CD14-positive monocyte (primary cell): Measurements from ENCODE around the gene CCNI. TPM values are rescaled to one million over a fixed set of nuclear protein-coding genes. Genes with fewer than 3 reads are reported as not detected.

Experiments
- DNase-seq, 3 donors: peaks; one replicate each; pipeline ENCODE4 v3.0.0-alpha.2; 2011 to 2022
- H2AFZ ChIP-seq: 2 replicates; pipeline ENCODE4 v1.6.0; 2012; ENCODE audit warnings: mild to moderate bottlenecking, low read depth, low read length, inconsistent platforms; ENCODE audit not compliant: insufficient read depth, poor library complexity, severe bottlenecking
- H3K27ac ChIP-seq, 2 donors: 1 replicate in 1 of 2; 2 replicates in 1 of 2; pipeline ENCODE4 v1.5.1; 2012 to 2013; ENCODE audit warnings: low read length in 2 of 2, control low read depth in 1 of 2, inconsistent platforms in 1 of 2, low read depth in 1 of 2, mild to moderate bottlenecking in 1 of 2
- H3K27me3 ChIP-seq, 2 donors: one replicate each; pipeline versions ENCODE4 v1.6.0 to v1.6.1; 2011 to 2013; ENCODE audit warnings: low read length in 2 of 2; ENCODE audit not compliant: control insufficient read depth in 2 of 2, insufficient read depth in 2 of 2
- H3K36me3 ChIP-seq, 2 donors: replicated peaks in 1 of 2; 1 replicate in 1 of 2; 2 replicates in 1 of 2; pipeline versions ENCODE4 v1.5.1 to v1.6.1; 2012 to 2013; ENCODE audit warnings: low read length in 2 of 2, control low read depth in 1 of 2, inconsistent platforms in 1 of 2, mild to moderate bottlenecking in 1 of 2; ENCODE audit not compliant: insufficient read depth in 2 of 2, control insufficient read depth in 1 of 2
- H3K4me1 ChIP-seq, 2 donors: 1 replicate in 1 of 2; 2 replicates in 1 of 2; pipeline versions ENCODE4 v1.5.1 to v1.6.1; 2012 to 2013; ENCODE audit warnings: low read length in 2 of 2, control low read depth in 1 of 2, inconsistent platforms in 1 of 2, mild to moderate bottlenecking in 1 of 2, moderate library complexity in 1 of 2; ENCODE audit not compliant: insufficient read depth in 2 of 2, control insufficient read depth in 1 of 2
- H3K4me2 ChIP-seq: replicated peaks from 2 replicates; pipeline ENCODE3; 2012; ENCODE audit warnings: low read length, moderate library complexity, mild to moderate bottlenecking; ENCODE audit not compliant: poor library complexity, severe bottlenecking; ENCODE audit errors: extremely low read depth
- H3K4me3 ChIP-seq, 3 experiments: fragments of 200-600 bp in 1 of 3; sonication (generic) in 1 of 3; replicated peaks in 1 of 3; 1 replicate in 2 of 3; 2 replicates in 1 of 3; pipeline ENCODE4 v1.5.1; 2011 to 2013; ENCODE audit warnings: low read length in 3 of 3, mild to moderate bottlenecking in 3 of 3, control low read depth in 2 of 3, low read depth in 2 of 3, inconsistent platforms in 1 of 3, moderate library complexity in 1 of 3
- H3K79me2 ChIP-seq: 2 replicates; pipeline ENCODE4 v1.6.0; 2012; ENCODE audit warnings: mild to moderate bottlenecking, control low read depth, inconsistent platforms, low read length, moderate library complexity; ENCODE audit not compliant: insufficient read depth
- H3K9ac ChIP-seq: 2 replicates; pipeline ENCODE4 v1.6.0; 2017; ENCODE audit warnings: low read length, mild to moderate bottlenecking; ENCODE audit not compliant: insufficient read depth, poor library complexity, severe bottlenecking
- H3K9me3 ChIP-seq, 2 donors: replicated peaks in 1 of 2; 1 replicate in 1 of 2; 2 replicates in 1 of 2; pipeline versions ENCODE4 v1.5.1 to v1.6.1; 2012 to 2013; ENCODE audit warnings: low read length in 2 of 2, control low read depth in 1 of 2; ENCODE audit not compliant: control insufficient read depth in 1 of 2, insufficient read depth in 1 of 2
- H4K20me1 ChIP-seq: 2 replicates; pipeline ENCODE4 v1.6.0; 2012; ENCODE audit warnings: mild to moderate bottlenecking, low read length, control low read depth, moderate library complexity; ENCODE audit not compliant: insufficient read depth
- H3K27ac Mint-ChIP-seq, 7 donors: one replicate each; pipeline ENCODE4 v1.8.0; 2020; ENCODE audit warnings: mild to moderate bottlenecking in 7 of 7, mixed read lengths in 7 of 7, moderate library complexity in 6 of 7, inconsistent platforms in 2 of 7
- H3K27me3 Mint-ChIP-seq, 3 donors: one replicate each; pipeline ENCODE4 v1.8.0; 2021 to 2022; ENCODE audit warnings: low read depth in 3 of 3, mild to moderate bottlenecking in 3 of 3, mixed read lengths in 3 of 3, moderate library complexity in 3 of 3, inconsistent platforms in 1 of 3
- H3K36me3 Mint-ChIP-seq, 2 donors: one replicate each; pipeline ENCODE4 v1.8.0; 2020; ENCODE audit warnings: mixed read lengths in 2 of 2, inconsistent platforms in 1 of 2, mild to moderate bottlenecking in 1 of 2
- H3K4me1 Mint-ChIP-seq: one replicate; pipeline ENCODE4 v1.8.0; 2020; ENCODE audit warnings: mild to moderate bottlenecking, mixed read lengths
- H3K4me3 Mint-ChIP-seq, 2 donors: one replicate each; pipeline ENCODE4 v1.8.0; 2020; ENCODE audit warnings: mild to moderate bottlenecking in 2 of 2, mixed read lengths in 2 of 2, moderate library complexity in 1 of 2
- H3K9me3 Mint-ChIP-seq, 7 donors: one replicate each; pipeline ENCODE4 v1.8.0; 2020 to 2022; ENCODE audit warnings: mixed read lengths in 7 of 7, mild to moderate bottlenecking in 6 of 7, moderate library complexity in 6 of 7, inconsistent platforms in 2 of 7
- WGBS: methylation state at CpG from one replicate; pipeline ENCODE4 v1.1.5; 2013; ENCODE audit warnings: missing lambda C conversion rate; ENCODE audit not compliant: insufficient coverage; 5-methylcytosine and 5-hydroxymethylcytosine counted together
- intact Hi-C, 2 donors: fragments of 100-400 bp; cut with micrococcal nuclease; formaldehyde crosslinking; loops; one replicate each; pipeline versions ENCODE4 v1.15.0 to v1.15.1; 2023
- polyA plus RNA-seq, 3 donors: library from polyadenylated mRNA; depleted of rRNA in 1 of 3; unstranded in 2 of 3; stranded (reverse) in 1 of 3; fragments of 300-500 nt in 2 of 3; fragments of >200 nt in 1 of 3; fragmentation: Illumina TruSeq in 2 of 3; gene quantifications; 1 replicate in 2 of 3; 2 replicates in 1 of 3; pipeline ENCODE4 v1.2.3, GENCODE V29; 2012 to 2021
- TF ChIP-seq, protein P1 (sequence below): fragments of 200-600 bp; IDR thresholded peaks from one replicate; pipeline ENCODE4 v1.8.0; 2022; ENCODE audit warnings: antibody characterized with exemption, mild to moderate bottlenecking

The CCNI gene
- polyA plus RNA-seq, 3 donors: 106 to 264 (median 171) TPM

DNA sequence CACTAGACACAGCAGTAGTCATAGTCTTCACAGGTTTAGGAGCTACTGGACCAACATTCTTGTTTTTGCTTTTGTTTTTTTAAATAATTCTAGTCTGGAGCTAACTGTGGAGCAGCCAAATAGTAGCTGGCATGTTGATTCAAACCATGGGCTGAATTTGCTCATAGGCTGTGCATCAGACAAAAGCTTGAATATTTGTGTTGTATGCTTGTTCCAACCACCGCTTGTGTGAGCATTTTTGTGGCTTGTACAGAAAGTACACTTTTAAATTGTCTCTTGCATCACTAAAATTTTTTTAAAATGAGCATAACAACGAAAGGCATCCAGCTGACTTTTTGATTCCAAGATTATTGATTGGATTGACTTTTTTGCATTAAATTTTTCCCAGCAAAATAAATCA lies 39.6 kb downstream of the CCNI start:
- Histone ChIP-seq H3K9me3 (no peaks in the 10 kb centered on the region), H3K4me3 (no peak overlapping the region), H3K4me2 (no peak overlapping the region), H3K4me1 (peaks cover 12 to 18% of the 10 kb centered on the region in 2 donors), H3K9ac (no peak overlapping the region), H3K36me3 (peaks cover 5 to 32% of the 10 kb centered on the region in 2 donors), H3K27ac (no peak overlapping the region), H3K79me2 (no peaks in the 10 kb centered on the region), H4K20me1 (no peaks in the 10 kb centered on the region), H2AFZ (no peak overlapping the region), H3K27me3 (no peaks in the 10 kb centered on the region)
- Mint-ChIP-seq H3K36me3 (peaks cover 21 to 30% of the 10 kb centered on the region in 2 donors), H3K27me3 (no peaks in the 10 kb centered on the region), H3K4me1 (peaks cover 17% of the 10 kb centered on the region), H3K27ac (no peak overlapping the region), H3K9me3 (no peaks in the 10 kb centered on the region), H3K4me3 (no peak overlapping the region)
- no peak for DNase-seq
- no CpG with 5 or more reads among the region's 2 CpGs for WGBS
- TF ChIP-seq, protein P1, sequence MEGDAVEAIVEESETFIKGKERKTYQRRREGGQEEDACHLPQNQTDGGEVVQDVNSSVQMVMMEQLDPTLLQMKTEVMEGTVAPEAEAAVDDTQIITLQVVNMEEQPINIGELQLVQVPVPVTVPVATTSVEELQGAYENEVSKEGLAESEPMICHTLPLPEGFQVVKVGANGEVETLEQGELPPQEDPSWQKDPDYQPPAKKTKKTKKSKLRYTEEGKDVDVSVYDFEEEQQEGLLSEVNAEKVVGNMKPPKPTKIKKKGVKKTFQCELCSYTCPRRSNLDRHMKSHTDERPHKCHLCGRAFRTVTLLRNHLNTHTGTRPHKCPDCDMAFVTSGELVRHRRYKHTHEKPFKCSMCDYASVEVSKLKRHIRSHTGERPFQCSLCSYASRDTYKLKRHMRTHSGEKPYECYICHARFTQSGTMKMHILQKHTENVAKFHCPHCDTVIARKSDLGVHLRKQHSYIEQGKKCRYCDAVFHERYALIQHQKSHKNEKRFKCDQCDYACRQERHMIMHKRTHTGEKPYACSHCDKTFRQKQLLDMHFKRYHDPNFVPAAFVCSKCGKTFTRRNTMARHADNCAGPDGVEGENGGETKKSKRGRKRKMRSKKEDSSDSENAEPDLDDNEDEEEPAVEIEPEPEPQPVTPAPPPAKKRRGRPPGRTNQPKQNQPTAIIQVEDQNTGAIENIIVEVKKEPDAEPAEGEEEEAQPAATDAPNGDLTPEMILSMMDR: no peak
- intact Hi-C loops: no loop called here

DNA sequence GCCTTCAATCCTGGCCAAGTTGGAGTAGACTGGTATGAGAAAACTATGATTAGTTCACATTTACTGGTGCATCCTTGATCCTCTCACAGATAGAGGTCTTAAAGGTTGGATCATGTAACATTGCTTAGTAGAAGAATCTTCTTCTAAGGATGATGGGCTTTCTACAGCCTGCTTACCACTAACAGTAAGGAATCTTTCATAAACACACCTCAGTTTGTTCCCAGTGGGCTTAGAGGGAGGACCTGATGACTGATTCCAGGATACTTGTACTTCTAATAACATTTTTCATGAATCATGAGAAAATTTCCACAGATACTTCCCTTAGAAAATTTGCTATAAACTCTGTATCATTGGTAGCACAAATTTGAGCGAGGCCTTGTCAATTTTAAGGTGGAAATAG lies 40.6 kb downstream of the CCNI start:
- Mint-ChIP-seq H3K27ac (no peak overlapping the region), H3K27me3 (no peaks in the 10 kb centered on the region), H3K4me3 (no peak overlapping the region), H3K4me1 (peaks cover 8% of the 10 kb centered on the region), H3K9me3 (no peaks in the 10 kb centered on the region), H3K36me3 (peaks cover 27 to 41% of the 10 kb centered on the region in 2 donors)
- DNase-seq: no peak
- H3K36me3 ChIP-seq: peaks cover 6 to 39% of the 10 kb centered on the region in 2 donors
- H3K9ac ChIP-seq: no peak overlapping the region
- H3K27ac ChIP-seq: no peak overlapping the region
- WGBS: no CpG with 5 or more reads among the region's 1 CpG
- TF ChIP-seq, protein P1: no peak
- no peak overlapping the region for H2AFZ ChIP-seq
- H3K4me3 ChIP-seq: no peak overlapping the region
- H3K9me3 ChIP-seq: no peaks in the 10 kb centered on the region
- no peaks in the 10 kb centered on the region for H3K79me2 ChIP-seq
- H3K4me2 ChIP-seq: no peak overlapping the region
- intact Hi-C loops: no loop called here
- peaks cover 3 to 7% of the 10 kb centered on the region in 2 donors for H3K4me1 ChIP-seq
- no peaks in the 10 kb centered on the region for H3K27me3 ChIP-seq
- no peaks in the 10 kb centered on the region for H4K20me1 ChIP-seq
